Esophagus muscularis mucosa (tissue), 4 donors: ENCODE results near the gene XPO6.

Experiments used
- EP300 ChIP-seq: sonication (generic); formaldehyde crosslinking; IDR thresholded peaks from one replicate; pipeline ENCODE4 v1.6.1; 2017; ENCODE audit warnings: antibody characterized with exemption
- POLR2A ChIP-seq: fragments of 450-650 bp; IDR thresholded peaks from one replicate; pipeline ENCODE4 v1.6.1; 2017; ENCODE audit warnings: antibody characterized with exemption, moderate library complexity, mild to moderate bottlenecking, low read depth
- POLR2AphosphoS5 ChIP-seq, 2 donors: sonication (generic); formaldehyde crosslinking; IDR thresholded peaks; one replicate each; pipeline ENCODE4 v1.6.1; 2017; ENCODE audit warnings: antibody characterized with exemption in 2 of 2
- TF ChIP-seq, protein P1 (sequence below), 3 experiments: fragments of 200-600 bp in 2 of 3; fragments of 450-650 bp in 1 of 3; sonication (generic) in 2 of 3; IDR thresholded peaks; one replicate each; pipeline ENCODE4 v1.5.1; 2017 to 2019; ENCODE audit warnings: antibody characterized with exemption in 3 of 3, mild to moderate bottlenecking in 2 of 3, moderate library complexity in 1 of 3

- TF ChIP-seq, protein P1, sequence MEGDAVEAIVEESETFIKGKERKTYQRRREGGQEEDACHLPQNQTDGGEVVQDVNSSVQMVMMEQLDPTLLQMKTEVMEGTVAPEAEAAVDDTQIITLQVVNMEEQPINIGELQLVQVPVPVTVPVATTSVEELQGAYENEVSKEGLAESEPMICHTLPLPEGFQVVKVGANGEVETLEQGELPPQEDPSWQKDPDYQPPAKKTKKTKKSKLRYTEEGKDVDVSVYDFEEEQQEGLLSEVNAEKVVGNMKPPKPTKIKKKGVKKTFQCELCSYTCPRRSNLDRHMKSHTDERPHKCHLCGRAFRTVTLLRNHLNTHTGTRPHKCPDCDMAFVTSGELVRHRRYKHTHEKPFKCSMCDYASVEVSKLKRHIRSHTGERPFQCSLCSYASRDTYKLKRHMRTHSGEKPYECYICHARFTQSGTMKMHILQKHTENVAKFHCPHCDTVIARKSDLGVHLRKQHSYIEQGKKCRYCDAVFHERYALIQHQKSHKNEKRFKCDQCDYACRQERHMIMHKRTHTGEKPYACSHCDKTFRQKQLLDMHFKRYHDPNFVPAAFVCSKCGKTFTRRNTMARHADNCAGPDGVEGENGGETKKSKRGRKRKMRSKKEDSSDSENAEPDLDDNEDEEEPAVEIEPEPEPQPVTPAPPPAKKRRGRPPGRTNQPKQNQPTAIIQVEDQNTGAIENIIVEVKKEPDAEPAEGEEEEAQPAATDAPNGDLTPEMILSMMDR (IDR thresholded peaks at IDR 0.05) = no peak
- TF ChIP-seq POLR2A (no peak), POLR2AphosphoS5 (IDR thresholded peaks at IDR 0.05) (no peak), EP300 (no peak)
Observed at GRCh38 chr16:28193530-28194423, 18.0 kb downstream of the XPO6 start.
